ENCODE data around the gene MAML2. TPM values are rescaled to one million over a fixed set of nuclear protein-coding genes. Genes with fewer than 3 reads are reported as not detected.
A peak's percentile ranks its signal among the peaks of the same experiment; 100 is the strongest.

MAML2 gene
- polyA plus RNA-seq, 4 donors = 27.8 to 33.5 (median 32.1) TPM

DNA sequence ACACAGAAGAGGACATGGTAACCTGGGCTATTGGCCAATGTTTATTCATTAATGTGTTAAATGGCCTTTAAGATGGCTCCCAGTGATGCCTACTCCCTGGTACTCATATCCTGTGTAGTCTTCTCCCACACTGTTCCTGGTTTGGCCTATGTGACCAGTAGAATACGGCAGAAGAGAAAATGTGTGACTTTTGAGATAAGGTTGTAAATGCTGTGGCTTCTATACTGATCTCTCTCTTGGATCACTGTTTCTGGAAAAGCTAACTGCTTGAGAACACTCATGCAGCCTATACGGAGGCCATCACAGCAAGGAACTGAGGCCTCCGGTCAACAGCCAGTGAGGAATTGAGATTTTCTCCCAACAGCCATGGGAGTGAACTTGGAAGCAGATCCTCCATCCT, 24.1 kb downstream of the MAML2 start:
- DNase-seq (ENCODE audit: low read depth in 4 of 4, low spot score in 3 of 4) = no peak

DNA sequence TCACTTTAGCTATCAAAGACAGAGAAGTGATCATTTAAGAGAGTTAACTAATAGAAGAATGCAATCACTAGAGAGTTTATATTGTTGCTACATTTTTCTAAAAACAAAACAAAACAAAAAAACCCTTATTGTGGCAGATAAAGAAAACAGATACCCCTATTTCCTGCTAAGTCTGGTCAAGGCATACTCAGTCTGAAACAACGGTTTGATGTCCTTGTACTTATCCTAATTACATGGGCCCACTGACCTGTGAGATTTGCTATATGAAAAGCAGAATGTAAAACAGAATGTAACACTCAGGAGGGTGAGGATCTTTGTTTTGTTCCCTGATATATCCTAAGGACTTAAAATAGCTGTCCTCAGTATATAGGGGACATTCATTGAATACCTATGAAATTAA, 24.6 kb downstream of the MAML2 start:
- no peak for DNase-seq (ENCODE audit: low read depth in 4 of 4, low spot score in 3 of 4)

DNA sequence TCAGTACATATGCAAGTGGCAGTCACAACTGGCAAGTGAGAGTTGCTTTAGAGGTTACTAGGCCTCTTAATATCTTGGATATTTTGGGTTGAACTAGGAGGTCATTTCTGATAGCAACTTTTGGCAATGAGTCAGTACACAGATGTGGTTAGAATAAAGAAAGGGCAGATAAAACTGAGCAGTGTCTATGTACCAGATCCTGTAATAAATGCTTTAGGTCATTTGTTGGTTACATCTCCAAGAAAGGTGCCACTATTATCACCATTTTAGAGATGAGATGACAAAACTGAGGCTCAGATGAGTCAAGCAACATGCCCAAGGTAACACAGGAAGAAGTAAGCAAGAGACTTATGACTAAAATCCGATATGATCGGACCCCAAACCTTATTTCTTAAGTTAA, 25.0 kb downstream of the MAML2 start:
- no peak for DNase-seq (ENCODE audit: low read depth in 4 of 4, low spot score in 3 of 4)

DNA sequence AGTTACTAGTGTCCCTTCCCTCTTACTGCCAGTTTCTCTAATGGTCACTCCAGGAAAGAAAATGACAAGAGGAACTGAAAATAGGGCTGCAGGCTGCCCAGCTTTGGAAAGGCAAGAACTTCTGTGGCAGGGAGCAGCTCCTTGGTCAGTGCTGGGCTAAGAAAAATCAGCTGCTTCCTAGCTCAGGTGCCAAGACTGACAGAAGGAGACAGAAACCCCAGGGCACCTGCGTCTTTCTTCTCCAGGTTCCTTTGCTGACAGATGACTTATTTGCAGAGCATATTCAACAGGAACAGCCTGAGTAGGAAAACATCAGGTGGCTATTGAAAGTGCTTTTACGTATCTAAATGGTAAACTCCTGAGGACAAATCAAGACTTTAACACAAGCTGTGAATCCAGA, 25.4 kb downstream of the MAML2 start:
- DNase-seq (ENCODE audit: low read depth in 4 of 4, low spot score in 3 of 4) = no peak

DNA sequence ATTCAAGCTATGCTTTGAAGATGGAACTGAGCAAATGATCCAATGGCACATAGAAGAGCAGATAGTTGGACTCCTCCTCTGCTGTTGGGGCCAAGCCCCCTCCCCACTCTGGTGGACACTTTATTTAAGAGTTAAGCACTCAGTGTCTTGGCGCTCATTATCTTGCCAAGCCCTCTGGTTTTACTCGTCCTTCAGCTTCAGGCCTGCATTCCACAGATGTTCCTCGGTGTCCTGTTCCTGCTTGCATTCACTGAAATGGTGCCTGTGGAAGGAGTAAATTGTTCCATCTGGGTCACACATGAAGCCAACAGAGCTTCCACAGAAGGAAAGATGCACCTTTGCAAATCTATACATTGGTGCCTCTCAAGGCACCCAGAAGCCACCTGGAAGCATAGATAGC, 26.1 kb downstream of the MAML2 start:
- DNase-seq (ENCODE audit: low read depth in 4 of 4, low spot score in 3 of 4) = no peak

DNA sequence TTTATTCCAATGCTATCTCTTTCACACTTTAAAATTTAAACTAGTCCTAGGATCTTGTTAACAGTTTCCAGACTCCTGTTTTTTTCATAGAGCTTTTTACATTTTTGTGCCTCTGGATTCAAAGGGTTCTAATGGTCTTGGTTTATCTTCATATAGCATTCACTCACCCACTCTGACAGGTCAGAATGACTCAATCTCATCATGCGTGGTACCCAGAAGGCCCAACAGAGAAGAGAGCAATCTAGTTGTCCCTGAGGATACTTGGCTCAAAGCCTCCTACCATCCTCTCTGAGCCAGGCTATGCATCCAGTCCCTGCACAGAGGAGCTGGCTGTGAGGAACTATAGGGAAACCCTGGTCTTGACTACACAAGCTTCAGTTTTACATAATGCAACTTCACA, 27.5 kb downstream of the MAML2 start:
- no peak for DNase-seq (ENCODE audit: low read depth in 4 of 4, low spot score in 3 of 4)

DNA sequence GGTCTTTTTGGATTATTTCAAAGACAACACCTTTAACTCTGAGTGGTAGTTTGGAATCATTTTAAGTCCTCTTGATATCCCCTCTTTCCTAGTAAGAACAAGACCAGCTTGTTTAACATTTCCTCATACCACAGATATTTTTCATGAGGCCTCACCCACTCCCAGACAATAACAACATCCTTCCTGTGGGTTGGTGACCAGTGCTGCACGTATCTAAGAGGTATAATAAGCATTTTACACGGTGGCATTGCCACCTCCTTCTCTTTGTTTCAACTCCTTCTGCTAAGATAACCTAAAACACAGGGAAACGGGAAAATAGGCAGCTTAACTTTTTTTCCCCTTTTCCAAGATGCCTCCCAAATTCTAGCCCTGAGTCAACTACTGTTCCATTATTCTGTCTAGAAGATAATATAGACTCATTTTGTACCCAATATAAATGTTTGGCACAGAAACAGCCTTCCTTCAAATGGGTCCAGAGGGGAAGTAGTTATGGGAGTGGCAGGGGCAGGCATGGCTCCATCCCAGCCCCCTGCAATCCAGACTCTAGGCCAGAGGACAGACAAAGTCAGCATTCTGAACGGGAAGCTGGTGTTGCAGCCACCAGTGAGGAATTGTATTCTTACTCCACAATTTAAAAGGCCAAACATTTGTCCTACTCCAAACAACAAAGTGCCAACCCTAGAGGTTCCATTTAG, 28.5 kb downstream of the MAML2 start:
- DNase-seq (ENCODE audit: low read depth in 4 of 4, low spot score in 3 of 4) = no peak

DNA sequence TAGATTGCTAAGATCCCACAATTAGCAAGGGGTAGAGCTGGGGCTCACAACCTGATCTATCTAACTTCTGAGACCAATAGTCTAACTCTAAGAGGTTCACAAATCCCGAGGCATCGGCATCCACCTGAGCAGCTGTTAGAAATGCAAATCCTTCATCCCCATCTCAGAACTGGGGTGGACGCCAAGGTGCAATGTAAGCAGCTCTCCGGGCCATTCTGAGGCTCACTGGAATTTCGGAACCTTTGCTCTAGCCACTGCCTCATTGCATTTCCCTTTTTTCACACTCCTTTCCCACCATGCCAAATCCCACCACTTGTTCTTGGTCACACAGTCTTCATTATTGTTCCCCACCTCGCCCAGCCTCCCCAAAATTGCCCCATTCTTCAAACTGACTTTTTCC, 29.8 kb downstream of the MAML2 start:
- DNase-seq (ENCODE audit: low read depth in 4 of 4, low spot score in 3 of 4) = no peak

DNA sequence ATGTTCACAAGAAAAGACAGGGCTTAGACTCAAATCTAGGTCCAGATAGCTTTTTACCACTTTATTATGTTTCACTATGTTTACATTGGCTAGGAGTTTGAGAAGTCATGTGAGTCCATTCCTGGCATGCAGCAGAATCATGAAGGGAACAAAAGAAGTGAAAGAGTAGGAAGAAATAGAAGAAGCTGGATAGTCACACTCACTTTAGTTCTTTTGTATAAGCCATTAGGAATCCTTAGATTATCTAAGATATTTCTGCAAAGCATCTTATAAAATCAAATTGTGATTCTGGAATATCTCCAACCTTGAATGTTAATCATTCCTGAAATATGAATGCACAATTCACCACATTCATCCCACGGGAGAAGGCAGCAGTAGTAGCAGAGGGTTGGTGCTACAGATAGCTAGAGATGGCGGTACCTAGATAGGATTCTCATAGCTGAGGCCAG, 31.9 kb downstream of the MAML2 start:
- DNase-seq (ENCODE audit: low read depth in 4 of 4, low spot score in 3 of 4) = no peak

DNA sequence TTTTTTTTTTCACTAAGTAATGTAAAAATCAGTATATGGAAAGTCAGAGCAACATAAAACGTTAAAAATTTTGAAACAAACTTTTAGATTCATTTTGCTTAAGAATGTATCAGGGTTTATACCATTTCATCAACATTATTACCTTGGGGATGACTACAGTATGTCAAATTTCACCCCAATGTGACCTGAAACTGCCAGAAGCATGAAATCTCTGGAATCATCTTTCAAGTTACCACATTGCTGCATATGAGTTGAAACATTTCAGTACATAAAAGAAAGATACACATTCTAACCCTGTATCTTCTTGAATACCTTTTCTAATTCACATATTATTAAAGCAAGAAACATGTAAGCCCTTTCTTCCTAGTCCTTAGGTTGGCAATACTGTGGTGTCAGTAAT, 32.8 kb downstream of the MAML2 start:
- DNase-seq (ENCODE audit: low read depth in 4 of 4, low spot score in 3 of 4) = no peak

DNA sequence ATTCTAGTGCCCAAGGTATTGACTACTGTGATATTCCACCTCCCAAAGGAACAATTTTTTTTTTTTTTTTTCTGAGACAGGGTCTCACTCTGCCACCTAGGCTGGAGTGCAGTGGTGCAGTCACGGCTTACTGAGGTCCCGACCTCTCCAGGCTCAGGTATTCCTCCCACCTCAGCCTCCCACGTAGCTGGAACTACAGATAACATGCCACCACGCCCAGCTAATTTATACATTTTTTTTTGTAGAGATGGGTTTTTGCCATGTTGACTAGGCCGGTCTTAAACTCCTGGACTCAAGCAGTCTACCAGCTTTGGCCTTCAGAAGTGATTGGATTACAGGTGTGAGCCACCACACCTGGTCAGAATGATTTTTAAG, 33.4 kb downstream of the MAML2 start:
- no peak for DNase-seq (ENCODE audit: low read depth in 4 of 4, low spot score in 3 of 4)

DNA sequence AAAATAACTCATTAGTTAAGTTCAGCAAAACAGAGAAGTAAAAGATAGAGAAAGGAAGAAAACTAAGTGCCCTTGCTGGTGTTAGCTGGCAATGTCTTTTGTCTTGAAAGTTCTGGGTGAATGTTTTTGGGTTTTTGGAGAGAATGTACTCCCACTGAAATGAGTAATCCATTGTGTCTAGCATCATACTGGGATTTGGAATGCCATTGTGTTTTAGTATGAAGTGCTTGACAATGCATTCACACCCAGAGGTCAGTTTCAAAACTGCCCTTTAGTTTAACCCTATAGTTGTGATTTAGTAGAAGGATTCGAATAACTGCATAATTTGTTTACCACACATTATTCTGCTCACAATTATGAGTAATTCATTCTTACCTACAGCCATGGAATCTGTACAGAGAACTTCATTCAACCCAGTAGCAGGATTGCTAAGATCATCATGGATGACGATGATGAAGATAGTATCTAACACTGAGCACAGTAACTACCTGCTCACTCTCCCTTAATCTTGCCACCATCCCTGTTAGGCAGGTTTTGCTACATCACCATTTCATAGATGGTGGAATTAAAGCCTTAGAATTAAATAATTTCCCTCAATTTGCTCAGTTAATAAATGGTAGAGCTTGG, 33.9 kb downstream of the MAML2 start:
- no peak for DNase-seq (ENCODE audit: low read depth in 4 of 4, low spot score in 3 of 4)

DNA sequence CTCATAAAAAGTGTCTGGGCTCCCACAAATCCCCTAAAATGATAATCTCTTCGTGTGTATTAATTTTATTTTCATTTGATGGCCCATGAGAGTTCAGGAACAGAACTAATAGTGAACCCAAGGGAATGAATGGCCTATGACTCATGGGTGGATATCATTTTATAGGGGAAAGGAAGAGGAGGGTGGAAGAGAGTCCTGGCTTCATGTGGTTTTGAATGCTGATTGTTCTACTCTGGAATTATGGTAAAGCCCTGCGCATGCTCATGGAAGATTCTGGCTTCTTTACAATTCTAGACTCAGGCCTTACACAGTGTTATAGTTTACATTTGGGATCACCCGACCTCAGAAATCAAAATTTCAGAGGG, 35.2 kb downstream of the MAML2 start:
- DNase-seq (ENCODE audit: low read depth in 4 of 4, low spot score in 3 of 4) = no peak

DNA sequence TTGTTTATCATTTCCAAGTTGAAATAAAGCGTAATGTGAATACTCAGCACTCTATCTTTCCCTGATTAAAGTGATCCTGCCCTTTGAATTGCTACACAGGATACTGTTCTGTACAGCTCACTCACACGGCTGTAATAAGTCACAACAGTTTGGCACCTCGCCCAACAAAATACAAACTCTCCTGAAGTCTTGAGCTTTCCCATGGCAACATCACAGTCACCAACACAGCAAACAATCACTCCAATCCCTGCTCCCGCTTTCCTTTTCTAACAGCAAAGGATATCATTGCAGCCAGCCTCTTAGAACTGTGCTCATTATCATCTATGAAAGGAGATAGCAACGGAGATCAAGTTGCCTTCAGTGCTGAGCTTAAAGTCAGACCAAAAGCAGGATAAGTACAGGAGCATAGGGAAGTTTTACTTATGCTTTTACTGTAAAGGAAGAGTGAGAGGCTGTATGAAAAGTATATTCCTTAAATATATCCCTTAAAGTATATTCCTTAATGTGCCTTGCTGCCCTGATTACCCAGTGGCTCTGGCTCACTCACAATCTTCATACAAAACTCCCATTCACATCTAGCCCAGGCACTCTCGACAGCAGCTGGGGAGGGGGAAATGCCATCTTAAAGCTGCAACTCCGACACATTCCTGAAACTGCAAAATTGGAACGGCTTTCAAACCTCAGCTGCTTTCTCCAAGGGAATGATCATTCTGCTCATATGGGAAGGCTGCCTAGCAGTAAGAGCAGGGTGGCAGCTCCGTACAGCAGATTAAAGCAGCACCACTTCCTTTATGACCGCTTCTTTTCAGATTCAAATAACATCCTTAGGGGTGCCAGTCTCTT, 35.8 kb downstream of the MAML2 start:
- DNase-seq (ENCODE audit: low read depth in 4 of 4, low spot score in 3 of 4) = peak; percentile 92 to 99 (median 97)

DNA sequence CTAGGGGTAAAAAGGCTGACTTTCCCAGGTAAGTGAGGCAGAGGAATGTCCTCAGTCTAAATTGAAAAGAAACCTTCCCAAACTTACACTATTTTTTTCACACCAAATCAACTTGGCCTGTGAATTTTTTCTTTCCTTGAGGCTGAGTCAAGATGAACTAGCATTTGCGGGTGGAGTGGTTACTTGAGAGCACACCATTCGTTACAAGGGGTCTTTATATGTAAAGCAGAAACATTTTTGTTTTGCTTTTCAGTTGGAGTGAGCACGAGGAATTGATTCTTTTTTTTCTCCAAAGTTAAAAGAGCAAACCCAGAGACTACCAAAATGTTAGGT, 36.4 kb downstream of the MAML2 start:
- DNase-seq (ENCODE audit: low read depth in 4 of 4, low spot score in 3 of 4) = no peak

DNA sequence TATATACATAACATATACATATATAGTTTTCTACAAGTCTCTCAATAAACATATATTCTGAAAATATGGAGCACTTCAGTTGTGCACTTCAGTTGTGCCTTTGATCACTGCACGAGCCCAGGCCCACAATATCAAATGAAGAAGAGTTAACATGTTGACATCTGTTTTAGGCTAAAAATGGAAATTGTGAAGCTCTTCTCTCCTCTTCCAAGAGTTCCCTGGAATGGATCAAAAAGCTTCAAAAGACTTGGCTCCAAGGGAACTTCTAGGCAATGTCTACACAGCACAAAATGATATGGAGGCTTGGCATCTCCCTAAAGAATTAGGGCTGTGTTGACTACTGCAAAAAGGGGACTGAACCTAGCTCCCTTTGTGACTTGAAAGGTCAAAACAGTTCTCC, 36.9 kb downstream of the MAML2 start:
- no peak for DNase-seq (ENCODE audit: low read depth in 4 of 4, low spot score in 3 of 4)

DNA sequence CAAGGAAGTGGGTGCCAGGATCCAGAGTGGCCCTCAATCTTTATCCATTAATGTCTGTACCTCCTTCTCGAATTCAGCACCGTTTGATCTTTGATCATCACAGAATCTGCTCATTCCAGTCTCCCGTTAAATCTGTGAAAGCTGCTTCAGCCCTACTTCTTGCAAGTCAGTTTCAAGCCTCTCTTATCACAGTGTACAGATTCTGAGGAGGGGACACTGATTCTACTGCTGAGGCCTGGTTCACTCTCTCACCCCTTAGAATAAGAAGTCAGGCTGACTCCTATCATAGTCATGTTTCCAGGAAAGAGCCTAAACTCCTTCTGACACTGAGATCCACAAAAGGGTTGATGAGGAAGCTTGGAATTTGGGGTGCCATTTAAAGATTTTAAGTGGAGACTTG, 39.0 kb downstream of the MAML2 start:
- DNase-seq (ENCODE audit: low read depth in 4 of 4, low spot score in 3 of 4) = no peak

DNA sequence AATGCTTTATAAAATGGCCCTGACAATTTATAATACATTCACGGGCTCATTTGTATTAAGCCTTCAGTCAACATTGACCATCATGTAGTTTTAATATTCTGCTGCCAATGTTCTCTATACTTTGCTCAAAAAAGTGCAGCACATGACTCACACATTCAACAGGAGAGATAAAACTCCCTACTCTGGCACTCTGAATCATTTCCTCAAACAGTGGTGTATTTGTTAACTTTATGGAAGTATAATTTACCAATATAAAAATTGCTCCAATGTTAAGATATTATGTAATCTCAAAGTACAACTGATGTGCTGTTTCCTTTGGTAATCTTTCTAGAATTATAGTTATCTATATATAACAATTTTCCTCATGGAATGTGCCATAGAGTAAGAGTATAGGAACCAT, 39.9 kb downstream of the MAML2 start:
- DNase-seq (ENCODE audit: low read depth in 4 of 4, low spot score in 3 of 4) = no peak

DNA sequence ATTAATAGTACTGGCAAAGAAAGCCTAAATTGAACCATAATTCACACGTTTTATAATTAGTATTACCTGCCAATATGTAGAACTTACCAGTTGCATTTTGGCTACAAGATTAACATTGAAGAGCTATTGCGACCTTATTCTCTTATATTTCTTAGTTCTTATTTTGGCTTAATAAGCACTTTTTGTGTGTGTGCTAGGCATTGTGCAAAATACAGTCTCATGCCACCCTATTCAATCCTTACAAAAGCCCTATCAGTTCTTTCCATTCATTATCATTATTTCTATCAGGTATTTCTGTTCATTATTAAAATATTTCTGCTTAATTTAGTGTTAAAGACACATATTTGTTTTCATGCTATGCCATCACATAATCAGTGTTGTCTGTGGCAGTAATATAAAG, 41.2 kb downstream of the MAML2 start:
- no peak for DNase-seq (ENCODE audit: low read depth in 4 of 4, low spot score in 3 of 4)

DNA sequence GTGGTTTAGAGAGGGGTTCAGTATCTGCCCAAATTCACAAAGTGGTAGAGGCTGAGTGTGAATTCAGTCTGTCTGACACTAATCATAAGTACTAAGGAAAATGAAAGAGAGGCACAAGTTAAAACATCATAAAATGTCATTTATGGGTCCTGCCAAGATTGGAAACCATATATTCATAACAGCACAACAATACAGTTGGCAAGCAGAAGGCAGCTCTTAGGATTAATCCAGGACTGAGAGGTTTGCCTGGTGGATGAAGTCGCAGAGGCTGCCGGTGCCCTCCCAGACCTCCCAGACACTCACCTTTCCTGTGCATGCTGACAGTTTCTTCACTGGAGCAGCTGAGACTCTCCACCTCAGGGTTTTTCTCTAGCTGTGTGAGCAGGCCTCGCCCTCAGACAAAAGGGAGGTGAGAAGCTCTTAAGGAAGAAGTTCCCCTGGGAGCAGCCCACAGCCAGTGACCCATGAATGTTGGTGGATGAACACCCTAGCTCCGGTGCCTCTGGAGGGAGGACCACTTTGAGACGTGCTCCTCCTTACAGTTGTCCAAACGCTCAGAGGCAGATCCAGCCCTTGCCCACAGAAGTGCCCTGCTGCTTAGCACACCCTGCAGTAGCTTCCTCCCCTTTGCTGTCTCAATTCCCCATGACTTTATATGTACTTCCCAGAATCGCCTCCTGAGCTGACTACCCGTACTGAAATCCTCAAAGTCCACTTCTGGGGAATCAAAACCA, 43.7 kb downstream of the MAML2 start:
- DNase-seq (ENCODE audit: low read depth in 4 of 4, low spot score in 3 of 4) = no peak

DNA sequence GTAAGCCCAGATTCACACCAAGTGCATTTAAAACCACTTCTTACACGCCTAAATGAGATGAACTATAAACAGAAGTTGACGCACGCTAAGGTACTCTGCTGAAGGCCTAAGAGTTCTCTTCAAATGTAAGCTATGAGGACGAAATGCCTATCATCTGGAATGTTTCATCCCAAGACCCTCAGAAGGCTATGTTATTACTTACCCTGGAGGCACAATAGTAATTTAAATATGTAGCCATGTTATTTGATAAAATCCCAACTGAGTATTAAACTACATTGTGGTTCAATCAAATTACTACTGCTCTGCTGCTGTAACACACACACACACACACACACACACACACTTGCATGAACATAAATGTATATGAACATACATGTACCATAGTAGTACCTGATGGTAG, 47.6 kb downstream of the MAML2 start:
- no peak for DNase-seq (ENCODE audit: low read depth in 4 of 4, low spot score in 3 of 4)
